Upper lobe of left lung (tissue), 6 donors: ENCODE results near the gene ATP2A1. TPM values are rescaled to one million over a fixed set of nuclear protein-coding genes. Genes with fewer than 3 reads are reported as not detected.
A peak's percentile ranks its signal among the peaks of the same experiment; 100 is the strongest.

Experiments
- ATAC-seq, 2 donors: fragments of 200-7000 bp; cut with Tn5 transposase; one replicate each; pipeline ENCODE4 v1.9.1; 2022; ENCODE audit warnings: mild to moderate bottlenecking in 2 of 2, moderate library complexity in 2 of 2; ENCODE audit not compliant: low FRiP score in 2 of 2
- DNase-seq, 2 donors: peaks; one replicate each; pipeline ENCODE4 v3.0.0-alpha.2; 2019 to 2020
- H3K27ac ChIP-seq, 4 donors: fragments of 200-600 bp; sonication (generic); one replicate each; pipeline ENCODE4 v1.5.1; 2016 to 2019
- H3K27me3 ChIP-seq, 4 donors: fragments of 200-600 bp; sonication (generic); one replicate each; pipeline ENCODE4 v1.5.1; 2017 to 2019
- H3K36me3 ChIP-seq, 4 donors: fragments of 200-600 bp; sonication (generic); one replicate each; pipeline ENCODE4 v1.5.1; 2016 to 2019
- H3K4me1 ChIP-seq, 4 donors: fragments of 200-600 bp; sonication (generic); one replicate each; pipeline ENCODE4 v1.5.1; 2018 to 2019
- H3K4me3 ChIP-seq, 4 donors: fragments of 200-600 bp; sonication (generic); one replicate each; pipeline ENCODE4 v1.5.1; 2017 to 2019; ENCODE audit warnings: mild to moderate bottlenecking in 2 of 4, moderate library complexity in 1 of 4
- H3K9me3 ChIP-seq, 4 donors: fragments of 200-600 bp; sonication (generic); one replicate each; pipeline ENCODE4 v1.5.1; 2018 to 2019
- CTCF ChIP-seq, 6 experiments: fragments of 450-650 bp in 4 of 6; fragments of 200-600 bp in 2 of 6; sonication (generic) in 2 of 6; IDR thresholded peaks; one replicate each; pipeline ENCODE4 v1.5.1; 2016 to 2019; ENCODE audit warnings: antibody characterized with exemption in 6 of 6
- EP300 ChIP-seq, 4 donors: sonication (generic); formaldehyde crosslinking; IDR thresholded peaks; one replicate each; pipeline ENCODE4 v1.5.1; 2017; ENCODE audit warnings: antibody characterized with exemption in 4 of 4, control low read depth in 2 of 4
- POLR2A ChIP-seq, 4 donors: fragments of 450-650 bp; IDR thresholded peaks; one replicate each; pipeline ENCODE4 v1.5.1; 2016 to 2017; ENCODE audit warnings: antibody characterized with exemption in 4 of 4, mild to moderate bottlenecking in 2 of 4
- POLR2AphosphoS5 ChIP-seq, 2 donors: sonication (generic); formaldehyde crosslinking; IDR thresholded peaks; one replicate each; pipeline ENCODE4 v1.5.1; 2017; ENCODE audit warnings: antibody characterized with exemption in 2 of 2
- WGBS, 2 donors: methylation state at CpG; one replicate each; pipeline ENCODE4 v1.1.5; 2017 to 2018; 5-methylcytosine and 5-hydroxymethylcytosine counted together
- total RNA-seq, 6 donors: library from RNA; depleted of rRNA in 4 of 6; stranded (reverse); fragments of >200 nt in 4 of 6; gene quantifications; one replicate each; pipeline versions ENCODE4 v1.1.0 to v1.2.1, GENCODE V29; 2016 to 2021
- donor health status: DM: no; HTN: no; CAD: no; lungs with moderate emphysema.
- donor health status: DM: no; HTN: yes; CAD: no; lungs with severe emphysema.

The ATP2A1 gene
- total RNA-seq, 6 donors from 2014 or later = 0.15 to 4.2 (median 0.57) TPM

DNA sequence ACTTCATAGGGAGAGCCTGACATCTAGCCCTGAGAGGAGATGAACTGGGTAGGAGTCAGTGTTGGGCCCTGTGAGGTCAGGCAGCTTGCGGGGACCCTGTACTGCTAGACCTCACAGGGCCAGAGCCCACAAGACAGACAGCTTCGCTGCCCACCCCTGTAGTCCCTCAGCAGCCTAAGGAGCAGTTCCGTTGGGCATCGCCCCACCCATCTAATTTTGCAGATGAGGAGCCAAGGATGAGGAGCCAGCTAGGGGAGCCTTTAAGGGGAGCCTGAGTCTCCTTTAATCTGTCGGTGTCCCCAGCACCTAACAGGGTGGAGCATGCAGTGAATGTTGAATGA is 31.4 kb upstream of the ATP2A1 start:
- ATAC-seq = peak in 1 of 2 donors; percentile 18
- DNase-seq = no peak
- H3K27ac ChIP-seq = peak overlapping the region; percentile 80 to 93 (median 89)
- H3K9me3 ChIP-seq = no peaks in the 10 kb centered on the region
- H3K4me3 ChIP-seq = peak overlapping the region; percentile 63 to 98 (median 72)
- H3K4me1 ChIP-seq = peaks cover 19 to 26% (median 21%) of the 10 kb centered on the region in 4 donors
- peaks cover 8 to 32% (median 29%) of the 10 kb centered on the region in 4 donors for H3K36me3 ChIP-seq
- WGBS, 2 donors = 0 to 38% methylated on average over 1 to 5 of the region's 5 CpGs
- TF ChIP-seq EP300 (IDR thresholded peaks at IDR 0.05) (no peak), POLR2A (IDR thresholded peaks at IDR 0.05) (no peak), POLR2AphosphoS5 (IDR thresholded peaks at IDR 0.05) (no peak), CTCF (IDR thresholded peaks at IDR 0.05) (no peak)
- H3K27me3 ChIP-seq = no peaks in the 10 kb centered on the region

DNA sequence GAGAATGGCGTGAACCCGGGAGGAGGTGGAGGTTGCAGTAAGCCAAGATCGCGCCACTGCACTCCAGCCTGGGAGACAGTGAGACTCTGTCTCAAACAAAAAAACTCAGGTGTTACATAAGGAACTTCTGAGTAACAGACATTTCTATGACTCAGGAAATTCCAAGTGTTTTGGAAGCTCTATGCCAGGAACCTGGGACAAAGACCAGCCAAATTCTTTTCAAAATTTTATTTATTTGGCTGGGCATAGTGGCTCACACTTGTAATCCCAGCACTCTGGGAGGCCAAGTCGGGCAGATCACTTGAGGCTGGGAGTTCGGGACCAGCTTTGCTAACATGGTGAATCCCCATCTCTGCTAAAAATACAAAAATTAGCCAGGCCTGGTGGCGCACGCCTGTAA is 19.9 kb upstream of the ATP2A1 start:
- no peaks in the 10 kb centered on the region for H3K9me3 ChIP-seq
- no peak for ATAC-seq
- H3K36me3 ChIP-seq = no peaks in the 10 kb centered on the region
- no peak overlapping the region for H3K4me3 ChIP-seq
- peak overlapping the region in 1 of 4 donors; percentile 10 for H3K27ac ChIP-seq
- H3K4me1 ChIP-seq = peaks cover 0 to 15% (median 2%) of the 10 kb centered on the region in 4 donors
- no peaks in the 10 kb centered on the region for H3K27me3 ChIP-seq
- WGBS, 2 donors = 89% methylated on average over 8 of the region's 8 CpGs
- DNase-seq = no peak
- TF ChIP-seq POLR2A (IDR thresholded peaks at IDR 0.05) = no peak
- no peak for TF ChIP-seq CTCF (IDR thresholded peaks at IDR 0.05)
- TF ChIP-seq EP300 (IDR thresholded peaks at IDR 0.05) = no peak
- TF ChIP-seq POLR2AphosphoS5 (IDR thresholded peaks at IDR 0.05) = no peak

- TF ChIP-seq POLR2AphosphoS5 (IDR thresholded peaks at IDR 0.05) (no peak), POLR2A (IDR thresholded peaks at IDR 0.05) (no peak), CTCF (IDR thresholded peaks at IDR 0.05) (no peak), EP300 (IDR thresholded peaks at IDR 0.05) (no peak)
- no peaks in the 10 kb centered on the region for H3K9me3 ChIP-seq
- H3K27ac ChIP-seq = no peak overlapping the region
- ATAC-seq = no peak
- no peaks in the 10 kb centered on the region for H3K36me3 ChIP-seq
- peaks cover under 1 to 19% (median 5%) of the 10 kb centered on the region in 4 donors for H3K4me1 ChIP-seq
- no peaks in the 10 kb centered on the region for H3K27me3 ChIP-seq
- H3K4me3 ChIP-seq = no peak overlapping the region
- no peak for DNase-seq
- 77 to 88% methylated on average over 4 of the region's 4 CpGs for WGBS, 2 donors
Measured at GRCh38 chr16:28859326-28859725, 19.0 kb upstream of the ATP2A1 start.

- 5 to 9% methylated on average over 17 to 32 of the region's 42 CpGs for WGBS, 2 donors
- ATAC-seq (peak in 1 of 2 donors; percentile 40), DNase-seq (no peak)
- H3K36me3 ChIP-seq = peaks cover 9 to 32% (median 23%) of the 10 kb centered on the region in 4 donors
- H3K27me3 ChIP-seq = no peaks in the 10 kb centered on the region
- H3K9me3 ChIP-seq = no peaks in the 10 kb centered on the region
- H3K4me3 ChIP-seq = peak overlapping the region; percentile 86 to 99 (median 96)
- TF ChIP-seq POLR2A (IDR thresholded peaks at IDR 0.05) (no peak), CTCF (IDR thresholded peaks at IDR 0.05) (no peak)
- peak overlapping the region; percentile 88 to 97 (median 92) for H3K27ac ChIP-seq
- H3K4me1 ChIP-seq = peaks cover 11 to 42% (median 15%) of the 10 kb centered on the region in 4 donors
Measured at GRCh38 chr16:28863929-28864793, 14.1 kb upstream of the ATP2A1 start.
